ENCODE results near the gene MEFV. TPM values are rescaled to one million over a fixed set of nuclear protein-coding genes. Genes with fewer than 3 reads are reported as not detected.

MEFV gene
- total and polyA plus RNA-seq, 2 of the 13 experiments (the other 11 are each of a cell fraction or from before 2014, with no cell fraction given), result 0.22 TPM; not detected in 1

DNA sequence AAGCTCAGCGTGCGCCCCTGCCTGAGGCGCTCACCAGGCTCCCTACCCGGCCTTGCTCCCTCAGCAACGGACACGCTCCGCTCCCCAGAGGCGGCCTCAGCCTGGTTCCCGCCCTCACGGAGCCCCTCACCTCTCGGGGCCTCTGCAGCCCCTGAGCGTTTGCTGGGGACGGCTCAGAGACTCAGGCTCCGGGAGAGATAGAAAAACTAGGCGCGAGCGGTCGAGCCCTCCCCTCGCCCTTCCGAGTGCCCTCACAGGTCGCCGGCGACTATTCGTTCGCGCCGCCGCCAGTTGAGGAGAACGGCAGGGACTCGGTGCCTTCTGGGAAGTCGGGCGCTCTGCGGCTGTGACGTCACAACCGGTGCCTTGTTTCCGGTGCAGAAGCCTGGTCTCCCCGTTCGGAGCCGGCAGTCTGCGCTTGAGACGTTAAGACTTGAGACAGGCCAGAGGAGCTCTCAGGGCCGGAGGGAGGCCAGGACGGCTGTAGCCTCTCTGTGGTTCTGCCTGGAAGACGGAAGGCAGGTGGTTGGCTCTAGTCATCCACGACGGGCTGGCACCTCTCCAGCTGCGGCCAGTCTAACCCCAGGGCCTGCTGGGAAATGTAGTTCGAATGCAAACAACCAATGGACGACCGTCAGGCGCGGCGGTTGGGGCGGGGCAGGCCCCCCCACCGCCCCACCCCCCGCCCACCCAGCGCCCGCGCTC is 21.4 kb downstream of the MEFV start, which contains the start of gene ZNF200 (continued):
- TF ChIP-seq SNRNP70 (IDR thresholded peaks at IDR 0.05; ENCODE audit: low read depth, low read length) (no peak), EZH2 (conservative IDR thresholded peaks at IDR 0.05; ENCODE audit: low read depth, low read length) (no peak), MXD4 (CRISPR knock-in tag; IDR thresholded peaks at IDR 0.05) (no peak; the same call in none of the 2 replicates), ZFP1 (CRISPR knock-in tag; IDR thresholded peaks at IDR 0.05) (no peak; the same call in 1 of the 2 replicates), ZNF569 (CRISPR knock-in tag; IDR thresholded peaks at IDR 0.05; ENCODE audit: borderline replicate concordance) (0 out of 2 replicates have a peak, but pooled peaks have one; percentile 40), HMG20A (CRISPR knock-in tag; IDR thresholded peaks at IDR 0.05; ENCODE audit: borderline replicate concordance) (no peak), KDM5A (IDR thresholded peaks at IDR 0.05; ENCODE audit: borderline replicate concordance, low read length) (peak; percentile 82; the same call in 1 of the 2 replicates), SIX4 (CRISPR knock-in tag; IDR thresholded peaks at IDR 0.05) (no peak; the same call in 1 of the 2 replicates), SOX6 (IDR thresholded peaks at IDR 0.05) (no peak), SOX6 (CRISPR knock-in tag; IDR thresholded peaks at IDR 0.05) (no peak; the same call in none of the 2 replicates), KLF12 (CRISPR knock-in tag; IDR thresholded peaks at IDR 0.05; ENCODE audit: borderline replicate concordance) (0 out of 2 replicates have a peak, but pooled peaks have one; percentile 35), ZNF615 (CRISPR knock-in tag; IDR thresholded peaks at IDR 0.05; ENCODE audit: borderline replicate concordance) (no peak), ZC3H13 (CRISPR knock-in tag; IDR thresholded peaks at IDR 0.05) (no peak), FOSL2 (CRISPR knock-in tag; IDR thresholded peaks at IDR 0.05) (peak; percentile 44), RAD21 (CRISPR knock-in tag; IDR thresholded peaks at IDR 0.05) (no peak; the same call in 1 of the 2 replicates), ZNF607 (CRISPR knock-in tag; IDR thresholded peaks at IDR 0.05; ENCODE audit: borderline replicate concordance) (peak; percentile 78; the same call in 1 of the 2 replicates), CBX1 (IDR thresholded peaks at IDR 0.05; ENCODE audit: low read depth) (peak; percentile 88), ZNF788 (CRISPR knock-in tag; IDR thresholded peaks at IDR 0.05; ENCODE audit: borderline replicate concordance) (peak; percentile 75; the same call in 1 of the 2 replicates), ZNF235 (CRISPR knock-in tag; IDR thresholded peaks at IDR 0.05; ENCODE audit: borderline replicate concordance) (0 out of 2 replicates have a peak, but pooled peaks have one; percentile 76)
- TF ChIP-seq, protein P1, sequence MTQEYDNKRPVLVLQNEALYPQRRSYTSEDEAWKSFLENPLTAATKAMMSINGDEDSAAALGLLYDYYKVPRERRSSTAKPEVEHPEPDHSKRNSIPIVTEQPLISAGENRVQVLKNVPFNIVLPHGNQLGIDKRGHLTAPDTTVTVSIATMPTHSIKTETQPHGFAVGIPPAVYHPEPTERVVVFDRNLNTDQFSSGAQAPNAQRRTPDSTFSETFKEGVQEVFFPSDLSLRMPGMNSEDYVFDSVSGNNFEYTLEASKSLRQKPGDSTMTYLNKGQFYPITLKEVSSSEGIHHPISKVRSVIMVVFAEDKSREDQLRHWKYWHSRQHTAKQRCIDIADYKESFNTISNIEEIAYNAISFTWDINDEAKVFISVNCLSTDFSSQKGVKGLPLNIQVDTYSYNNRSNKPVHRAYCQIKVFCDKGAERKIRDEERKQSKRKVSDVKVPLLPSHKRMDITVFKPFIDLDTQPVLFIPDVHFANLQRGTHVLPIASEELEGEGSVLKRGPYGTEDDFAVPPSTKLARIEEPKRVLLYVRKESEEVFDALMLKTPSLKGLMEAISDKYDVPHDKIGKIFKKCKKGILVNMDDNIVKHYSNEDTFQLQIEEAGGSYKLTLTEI (CRISPR knock-in tag; conservative IDR thresholded peaks at IDR 0.05), result no peak
- TF ChIP-seq, protein P2, sequence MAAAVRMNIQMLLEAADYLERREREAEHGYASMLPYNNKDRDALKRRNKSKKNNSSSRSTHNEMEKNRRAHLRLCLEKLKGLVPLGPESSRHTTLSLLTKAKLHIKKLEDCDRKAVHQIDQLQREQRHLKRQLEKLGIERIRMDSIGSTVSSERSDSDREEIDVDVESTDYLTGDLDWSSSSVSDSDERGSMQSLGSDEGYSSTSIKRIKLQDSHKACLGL (CRISPR knock-in tag; IDR thresholded peaks at IDR 0.05), result peak; percentile 65; the same call in 1 of the 2 replicates
- TF ChIP-seq, protein P3, sequence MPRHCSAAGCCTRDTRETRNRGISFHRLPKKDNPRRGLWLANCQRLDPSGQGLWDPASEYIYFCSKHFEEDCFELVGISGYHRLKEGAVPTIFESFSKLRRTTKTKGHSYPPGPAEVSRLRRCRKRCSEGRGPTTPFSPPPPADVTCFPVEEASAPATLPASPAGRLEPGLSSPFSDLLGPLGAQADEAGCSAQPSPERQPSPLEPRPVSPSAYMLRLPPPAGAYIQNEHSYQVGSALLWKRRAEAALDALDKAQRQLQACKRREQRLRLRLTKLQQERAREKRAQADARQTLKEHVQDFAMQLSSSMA (CRISPR knock-in tag; IDR thresholded peaks at IDR 0.05), result peak; percentile 86; the same call in 1 of the 2 replicates
